Measurements from ENCODE around the gene IFRD2. TPM values are rescaled to one million over a fixed set of nuclear protein-coding genes. Genes with fewer than 3 reads are reported as not detected.

The IFRD2 gene
- total and polyA plus RNA-seq, 2 donors (not counting 1 experiment from before 2014, with no cell fraction given) = 28.1 to 51.0 TPM

GRCh38 chr3:50276762-50277101 is 15.5 kb downstream of the IFRD2 start:
- Histone ChIP-seq H3K27ac (ENCODE audit: insufficient read depth, low read length) (no peak overlapping the region), H3K79me2 (ENCODE audit: control insufficient read depth, insufficient read depth, low read length) (no peaks in the 10 kb centered on the region), H3K4me1 (ENCODE audit: control insufficient read depth, extremely low read depth, insufficient read depth, low read length) (peaks cover 5% of the 10 kb centered on the region), H3K9ac (ENCODE audit: insufficient read depth, low read length) (no peak overlapping the region), H3K4me3 (replicated peaks in 1 of 4; ENCODE audit: control extremely low read depth in 1 of 4, insufficient read depth in 1 of 4, low read depth in 3 of 4, low read length in 4 of 4) (no peak overlapping the region), H3K9me3 (ENCODE audit: control insufficient read depth, insufficient read depth, low read depth, low read length) (no peaks in the 10 kb centered on the region), H4K20me1 (ENCODE audit: control insufficient read depth, extremely low read depth, insufficient read depth, low read length) (no peaks in the 10 kb centered on the region), H3K27me3 (ENCODE audit: control insufficient read depth, insufficient read depth, low read length) (no peaks in the 10 kb centered on the region), H2AFZ (ENCODE audit: low read length) (no peak overlapping the region), H3K36me3 (ENCODE audit: control insufficient read depth, insufficient read depth, low read length) (no peaks in the 10 kb centered on the region), H3K4me2 (ENCODE audit: extremely low read depth, insufficient read depth, low read length) (no peak overlapping the region)
- TF ChIP-seq EZH2 (IDR thresholded peaks at IDR 0.05; ENCODE audit: low read length, missing control alignments) = no peak
- no peak for TF ChIP-seq CTCF (conservative IDR thresholded peaks at IDR 0.05 in 1 of 2, IDR thresholded peaks at IDR 0.05 in 1 of 2; ENCODE audit: low read depth in 1 of 2, low read length in 2 of 2)
- no peak for DNase-seq (ENCODE audit: low read depth in 2 of 2)

GRCh38 chr3:50275996-50276761 is 16.1 kb downstream of the IFRD2 start:
- no peak overlapping the region for H3K27ac ChIP-seq (ENCODE audit: insufficient read depth, low read length)

More at GRCh38 chr3:50275996-50276761, 16.1 kb downstream of the IFRD2 start:
- no peak for TF ChIP-seq CTCF (conservative IDR thresholded peaks at IDR 0.05 in 1 of 2, IDR thresholded peaks at IDR 0.05 in 1 of 2; ENCODE audit: low read depth in 1 of 2, low read length in 2 of 2)
- TF ChIP-seq EZH2 (IDR thresholded peaks at IDR 0.05; ENCODE audit: low read length, missing control alignments) = no peak
- no peaks in the 10 kb centered on the region for H3K9me3 ChIP-seq (ENCODE audit: control insufficient read depth, insufficient read depth, low read depth, low read length)
- DNase-seq (ENCODE audit: low read depth in 2 of 2) = no peak
- H3K4me2 ChIP-seq (ENCODE audit: extremely low read depth, insufficient read depth, low read length) = no peak overlapping the region
- H3K36me3 ChIP-seq (ENCODE audit: control insufficient read depth, insufficient read depth, low read length) = no peaks in the 10 kb centered on the region
- no peaks in the 10 kb centered on the region for H3K27me3 ChIP-seq (ENCODE audit: control insufficient read depth, insufficient read depth, low read length)
- H3K79me2 ChIP-seq (ENCODE audit: control insufficient read depth, insufficient read depth, low read length) = no peaks in the 10 kb centered on the region
- H3K4me1 ChIP-seq (ENCODE audit: control insufficient read depth, extremely low read depth, insufficient read depth, low read length) = peaks cover 9% of the 10 kb centered on the region
- H4K20me1 ChIP-seq (ENCODE audit: control insufficient read depth, extremely low read depth, insufficient read depth, low read length) = no peaks in the 10 kb centered on the region
- H3K4me3 ChIP-seq (replicated peaks in 1 of 4; ENCODE audit: control extremely low read depth in 1 of 4, insufficient read depth in 1 of 4, low read depth in 3 of 4, low read length in 4 of 4) = no peak overlapping the region
- H2AFZ ChIP-seq (ENCODE audit: low read length) = no peak overlapping the region
- no peak overlapping the region for H3K9ac ChIP-seq (ENCODE audit: insufficient read depth, low read length)
